A673 (cell line): ENCODE data around the gene TMEM18. TPM values are rescaled to one million over a fixed set of nuclear protein-coding genes. Genes with fewer than 3 reads are reported as not detected.
A peak's percentile ranks its signal among the peaks of the same experiment; 100 is the strongest.

Source experiments
- BruUV-seq: library from RNA; stranded (reverse); fragments of 400-500 nt; replicated peaks from 2 replicates; lab custom pipeline; 2021; lab: Mats Ljungman, UMichigan
- CTCF ChIA-PET: fragments of 300-600 bp; sonication (Branson Sonifier 250); formaldehyde crosslinking; loops from one replicate; lab custom pipeline; 2022; ENCODE audit warnings: antibody characterized with exemption; lab: Charles Lee
- POLR2A ChIA-PET: fragments of 300-600 bp; sonication (Branson Sonifier 250); formaldehyde crosslinking; loops from one replicate; lab custom pipeline; 2022; ENCODE audit warnings: antibody characterized with exemption; ENCODE audit not compliant: low non-redundant PET; lab: Charles Lee
- DNase-seq: peaks from one replicate; pipeline ENCODE4 v3.0.0-alpha.2; 2015; ENCODE audit warnings: low spot score
- H3K27ac ChIP-seq: fragments of 200-600 bp; sonication (generic); 2 replicates; pipeline ENCODE4 v1.5.1; 2016; ENCODE audit warnings: mixed run types, low read depth, mild to moderate bottlenecking, mixed read lengths, antibody characterized with exemption, low read length; ENCODE audit not compliant: poor library complexity, severe bottlenecking
- H3K27me3 ChIP-seq: fragments of 200-600 bp; sonication (generic); replicated peaks from 2 replicates; pipeline ENCODE4 v1.6.1; 2017; ENCODE audit warnings: mixed run types, low read depth, mild to moderate bottlenecking, mixed read lengths, antibody characterized with exemption, low read length; ENCODE audit not compliant: insufficient read depth, poor library complexity
- H3K36me3 ChIP-seq: fragments of 200-600 bp; sonication (generic); 2 replicates; pipeline ENCODE4 v1.6.1; 2016; ENCODE audit warnings: mixed run types, mild to moderate bottlenecking, mixed read lengths, antibody characterized with exemption, low read length; ENCODE audit not compliant: insufficient read depth, poor library complexity, severe bottlenecking
- H3K4me1 ChIP-seq: fragments of 200-600 bp; sonication (generic); 2 replicates; pipeline ENCODE4 v1.6.1; 2017; ENCODE audit warnings: mixed run types, mild to moderate bottlenecking, mixed read lengths, antibody characterized with exemption, low read length; ENCODE audit not compliant: insufficient read depth, poor library complexity, severe bottlenecking
- H3K4me3 ChIP-seq: fragments of 200-600 bp; sonication (generic); 2 replicates; pipeline ENCODE4 v1.5.1; 2016; ENCODE audit warnings: low read depth, mixed run types, mild to moderate bottlenecking, mixed read lengths, low read length; ENCODE audit not compliant: poor library complexity, severe bottlenecking
- H3K9me3 ChIP-seq: fragments of 200-600 bp; sonication (generic); 2 replicates; pipeline ENCODE4 v1.6.1; 2016; ENCODE audit warnings: mixed run types, low read depth, mild to moderate bottlenecking, mixed read lengths, antibody characterized with exemption, low read length; ENCODE audit not compliant: poor library complexity, severe bottlenecking
- CTCF ChIP-seq: fragments of 300-800, 200-600 bp; sonication (generic); conservative IDR thresholded peaks from 2 replicates; pipeline ENCODE4 v1.5.1; 2017; ENCODE audit warnings: low read depth, mild to moderate bottlenecking, antibody characterized with exemption, low read length, moderate library complexity, mixed read lengths
- EZH2 ChIP-seq: fragments of 200-600 bp; sonication (generic); IDR thresholded peaks from 2 replicates; pipeline ENCODE4 v1.6.1; 2017; ENCODE audit warnings: borderline replicate concordance, low read depth, mild to moderate bottlenecking, mixed read lengths, antibody characterized with exemption, low read length; ENCODE audit not compliant: poor library complexity, severe bottlenecking
- intact Hi-C: fragments of 100-400 bp; cut with micrococcal nuclease; formaldehyde crosslinking; loops from one replicate; pipeline ENCODE4 v1.10.0; 2022; ENCODE audit not compliant: unreplicated experiment
- total RNA-seq: library from RNA; stranded (reverse); gene quantifications from 2 replicates; pipeline ENCODE4 v1.2.3, GENCODE V29; 2021

The TMEM18 gene
- total RNA-seq, 1 experiment from 2014 or later = 29.0 TPM

GRCh38 chr2:696999-697627 is 19.9 kb upstream of the TMEM18 start:
- TF ChIP-seq CTCF (no peak), EZH2 (no peak)
- POLR2A ChIA-PET = no interaction called here
- H3K9me3 ChIP-seq = no peaks in the 10 kb centered on the region
- H3K4me1 ChIP-seq = no peaks in the 10 kb centered on the region
- CTCF ChIA-PET = no interaction called here
- H3K27me3 ChIP-seq = no peaks in the 10 kb centered on the region
- no peaks in the 10 kb centered on the region for H3K36me3 ChIP-seq
- H3K4me3 ChIP-seq = no peak overlapping the region
- no TSS peak for BruUV-seq
- intact Hi-C loops = no loop called here
- H3K27ac ChIP-seq = no peak overlapping the region
- no peak for DNase-seq

- ChIA-PET CTCF (no interaction called here), POLR2A (no interaction called here)
- BruUV-seq = no TSS peak
- Histone ChIP-seq H3K9me3 (no peaks in the 10 kb centered on the region), H3K27me3 (no peaks in the 10 kb centered on the region), H3K36me3 (no peaks in the 10 kb centered on the region), H3K27ac (no peak overlapping the region), H3K4me3 (no peak overlapping the region), H3K4me1 (no peaks in the 10 kb centered on the region)
- intact Hi-C loops = no loop called here
- TF ChIP-seq CTCF (no peak), EZH2 (no peak)
- DNase-seq = no peak
Measured at GRCh38 chr2:696463-696862, 19.3 kb upstream of the TMEM18 start.

- Histone ChIP-seq H3K4me3 (no peak overlapping the region), H3K9me3 (no peaks in the 10 kb centered on the region), H3K36me3 (no peaks in the 10 kb centered on the region), H3K27ac (no peak overlapping the region), H3K27me3 (no peaks in the 10 kb centered on the region), H3K4me1 (no peaks in the 10 kb centered on the region)
- peak; percentile 18 for DNase-seq
- CTCF ChIA-PET = no interaction called here
- BruUV-seq = no TSS peak
- intact Hi-C loops = no loop called here
- TF ChIP-seq EZH2 (no peak), CTCF (no peak)
- POLR2A ChIA-PET = no interaction called here
Measured at GRCh38 chr2:694906-695510, 17.8 kb upstream of the TMEM18 start.
